Measurements from ENCODE around the gene PARL.

PARL gene

GRCh38 chr3:183884427-183885296, at the start of gene PARL:
TSS of gene PARL (minus strand) at chr3:183884880. CDS start at chr3:183884846, 34 bp downstream.
- in situ Hi-C loops (cut with HindIII; ENCODE audit: low sequenced_read_pairs), result loop anchor here (25.0 kb wide), 1 partner anchor 353 kb away; the partner anchor contains the start of genes ALG3, EEF1AKMT4 and VWA5B2

GRCh38 chr3:183933160-183933559, 48.5 kb upstream of the PARL start:
- in situ Hi-C loops (cut with HindIII; ENCODE audit: low sequenced_read_pairs), result no loop called here

- in situ Hi-C loops (cut with HindIII; ENCODE audit: low sequenced_read_pairs), result no loop called here
These were observed 47.2 kb upstream of the PARL start for GRCh38 chr3:183931881-183932280.

GRCh38 chr3:183930086-183930485, 45.4 kb upstream of the PARL start:
- in situ Hi-C loops (cut with HindIII; ENCODE audit: low sequenced_read_pairs), result no loop called here

GRCh38 chr3:183927059-183927458, 42.4 kb upstream of the PARL start:
- in situ Hi-C loops (cut with HindIII; ENCODE audit: low sequenced_read_pairs), result no loop called here

- in situ Hi-C loops (cut with HindIII; ENCODE audit: low sequenced_read_pairs), result no loop called here
These were observed 40.3 kb upstream of the PARL start for GRCh38 chr3:183924956-183925355.

- in situ Hi-C loops (cut with HindIII; ENCODE audit: low sequenced_read_pairs), result no loop called here
These were observed 39.9 kb upstream of the PARL start for GRCh38 chr3:183924543-183924942.

GRCh38 chr3:183922421-183922820, 37.7 kb upstream of the PARL start:
- in situ Hi-C loops (cut with HindIII; ENCODE audit: low sequenced_read_pairs), result no loop called here

- in situ Hi-C loops (cut with HindIII; ENCODE audit: low sequenced_read_pairs), result no loop called here
These were observed 36.4 kb upstream of the PARL start for GRCh38 chr3:183921096-183921495.

GRCh38 chr3:183920416-183920815, 35.7 kb upstream of the PARL start:
- in situ Hi-C loops (cut with HindIII; ENCODE audit: low sequenced_read_pairs), result no loop called here

- in situ Hi-C loops (cut with HindIII; ENCODE audit: low sequenced_read_pairs), result no loop called here
These were observed 33.5 kb upstream of the PARL start for GRCh38 chr3:183918178-183918577.

- in situ Hi-C loops (cut with HindIII; ENCODE audit: low sequenced_read_pairs), result no loop called here
These were observed 33.1 kb upstream of the PARL start for GRCh38 chr3:183917776-183918175.

GRCh38 chr3:183914856-183915255, 30.2 kb upstream of the PARL start:
- in situ Hi-C loops (cut with HindIII; ENCODE audit: low sequenced_read_pairs), result no loop called here

- in situ Hi-C loops (cut with HindIII; ENCODE audit: low sequenced_read_pairs), result no loop called here
These were observed 28.9 kb upstream of the PARL start for GRCh38 chr3:183913580-183913920.

GRCh38 chr3:183912895-183913579, 28.4 kb upstream of the PARL start:
- in situ Hi-C loops (cut with HindIII; ENCODE audit: low sequenced_read_pairs), result no loop called here

- in situ Hi-C loops (cut with HindIII; ENCODE audit: low sequenced_read_pairs), result no loop called here
These were observed 27.3 kb upstream of the PARL start for GRCh38 chr3:183911763-183912506.

- in situ Hi-C loops (cut with HindIII; ENCODE audit: low sequenced_read_pairs), result no loop called here
These were observed 26.4 kb upstream of the PARL start for GRCh38 chr3:183911087-183911486.

- in situ Hi-C loops (cut with HindIII; ENCODE audit: low sequenced_read_pairs), result no loop called here
These were observed 24.4 kb upstream of the PARL start for GRCh38 chr3:183909030-183909600.

GRCh38 chr3:183907911-183908331, 23.2 kb upstream of the PARL start:
- in situ Hi-C loops (cut with HindIII; ENCODE audit: low sequenced_read_pairs), result no loop called here

- in situ Hi-C loops (cut with HindIII; ENCODE audit: low sequenced_read_pairs), result no loop called here
These were observed 22.5 kb upstream of the PARL start for GRCh38 chr3:183907176-183907575.
